HepG2 (cell line): ENCODE data around the gene CCND2. TPM values are rescaled to one million over a fixed set of nuclear protein-coding genes. Genes with fewer than 3 reads are reported as not detected.

Experiments
- ATAC-seq: fragments of 200-7000 bp; cut with Tn5 transposase; 3 replicates; pipeline ENCODE4 v1.9.1; 2020; ENCODE audit warnings: mild to moderate bottlenecking, moderate library complexity
- BruUV-seq: library from RNA; stranded (reverse); fragments of 400-500 nt; replicated peaks from 2 replicates; lab custom pipeline; 2021; lab: Mats Ljungman, UMichigan
- CTCF ChIA-PET: fragments of 300-600 bp; formaldehyde crosslinking; extraction: SDS; loops from one replicate; lab custom pipeline; 2021; ENCODE audit warnings: low total read pairs, inconsistent platforms, low intra/inter-chr PET ratio; lab: Yijun Ruan, JAX
- POLR2A ChIA-PET: fragments of 350-600 bp; sonication (Branson Sonifier 250); formaldehyde crosslinking; loops from one replicate; lab custom pipeline; 2020; ENCODE audit warnings: antibody characterized with exemption, inconsistent platforms; lab: Yijun Ruan, JAX
- DNase-seq: peaks from one replicate; pipeline ENCODE4 v3.0.0-alpha.2; 2015; ENCODE audit warnings: low spot score
- FAIRE-seq: peaks from 3 replicates; lab custom pipeline; 2011; peaks lifted over from hg19 to GRCh38; lab: Jason Lieb, UNC
- H2AFZ ChIP-seq: one replicate; pipeline ENCODE4 v1.6.1; 2011; ENCODE audit warnings: low read length, inconsistent platforms
- H3K27ac ChIP-seq: fragments of 300-600 bp; 3 replicates; pipeline ENCODE4 v1.8.0; 2011; ENCODE audit warnings: mixed run types, mild to moderate bottlenecking, mixed read lengths, low read length, inconsistent platforms; ENCODE audit not compliant: insufficient read depth; ENCODE audit errors: extremely low read length
- H3K27me3 ChIP-seq, 2 experiments: fragments of 200-600 bp in 1 of 2; 2 replicates in 1 of 2; 3 replicates in 1 of 2; pipeline versions ENCODE4 v1.6.0 to v1.8.0; 2011; ENCODE audit warnings: low read length in 2 of 2, mild to moderate bottlenecking in 2 of 2, moderate library complexity in 2 of 2, inconsistent platforms in 1 of 2; ENCODE audit not compliant: insufficient read depth in 2 of 2, control insufficient read depth in 1 of 2
- H3K36me3 ChIP-seq, 2 experiments: fragments of 200-600 bp in 1 of 2; replicated peaks in 1 of 2; 2 replicates in 1 of 2; 3 replicates in 1 of 2; pipeline versions ENCODE4 v1.5.1 to v1.8.0; 2011; ENCODE audit warnings: low read length in 2 of 2, inconsistent platforms in 1 of 2; ENCODE audit not compliant: insufficient read depth in 2 of 2, control insufficient read depth in 1 of 2
- H3K4me1 ChIP-seq: 2 replicates; pipeline ENCODE4 v1.5.1; 2012; ENCODE audit warnings: low read length, inconsistent platforms; ENCODE audit not compliant: insufficient read depth
- H3K4me2 ChIP-seq: 2 replicates; pipeline ENCODE4 v1.6.0; 2011; ENCODE audit warnings: low read depth, low read length, inconsistent platforms
- H3K4me3 ChIP-seq, 3 experiments: fragments of 200-600 bp in 1 of 3; sonication (generic), shearing (Covaris generic) in 1 of 3; replicated peaks in 1 of 3; 2 replicates each; pipeline ENCODE4 v1.5.1; 2011 to 2016; ENCODE audit warnings: low read length in 3 of 3, inconsistent platforms in 2 of 3, low read depth in 2 of 3, mild to moderate bottlenecking in 2 of 3, control low read depth in 1 of 3, mixed read lengths in 1 of 3; ENCODE audit not compliant: insufficient read depth in 1 of 3
- H3K79me2 ChIP-seq: one replicate; pipeline ENCODE4 v1.6.1; 2011; ENCODE audit warnings: low read length, inconsistent platforms; ENCODE audit not compliant: insufficient read depth
- H3K9ac ChIP-seq: 2 replicates; pipeline ENCODE4 v1.6.0; 2011; ENCODE audit warnings: mild to moderate bottlenecking, low read depth, low read length, inconsistent platforms; ENCODE audit not compliant: insufficient read depth
- H3K9me3 ChIP-seq: 2 replicates; pipeline ENCODE4 v1.5.1; 2012; ENCODE audit warnings: mild to moderate bottlenecking, low read length
- H4K20me1 ChIP-seq: 2 replicates; pipeline ENCODE4 v1.6.0; 2011; ENCODE audit warnings: inconsistent platforms, mild to moderate bottlenecking, low read length, moderate library complexity; ENCODE audit not compliant: insufficient read depth
- ADNP ChIP-seq: sonication (generic); formaldehyde crosslinking; IDR thresholded peaks from 2 replicates; pipeline ENCODE4 v1.4.0; 2020; ENCODE audit warnings: missing genetic modification reagents
- ATF6 ChIP-seq: sonication (generic); formaldehyde crosslinking; conservative IDR thresholded peaks from 2 replicates; pipeline ENCODE4 v1.4.0; 2020; ENCODE audit warnings: missing genetic modification reagents
- HBP1 ChIP-seq: IDR thresholded peaks from 2 replicates; pipeline ENCODE4 v1.6.1; 2016; ENCODE audit warnings: low read depth, control low read depth
- NR2F6 ChIP-seq, 2 experiments: IDR thresholded peaks; 2 replicates each; pipeline ENCODE4 v1.6.1; 2016; ENCODE audit warnings: antibody characterized with exemption in 1 of 2, mild to moderate bottlenecking in 1 of 2
- TCF7 ChIP-seq: sonication (generic); IDR thresholded peaks from 2 replicates; pipeline ENCODE4 v1.6.1; 2016; ENCODE audit warnings: antibody characterized with exemption, low read depth
- ZNF343 ChIP-seq: sonication (generic); formaldehyde crosslinking; IDR thresholded peaks from 2 replicates; pipeline ENCODE4 v1.4.0; 2020; ENCODE audit warnings: mild to moderate bottlenecking, missing genetic modification reagents
- ZNF496 ChIP-seq: sonication (generic); formaldehyde crosslinking; IDR thresholded peaks from 2 replicates; pipeline ENCODE4 v1.8.1; 2023; ENCODE audit warnings: mild to moderate bottlenecking, moderate library complexity, missing genetic modification reagents; ENCODE audit not compliant: insufficient replicate concordance
- ZNF652 ChIP-seq: IDR thresholded peaks from 2 replicates; pipeline ENCODE4 v1.6.1; 2016; ENCODE audit warnings: low read depth, borderline replicate concordance
- WGBS: methylation state at CpG from one replicate; pipeline ENCODE4 v1.1.6; 2017; ENCODE audit warnings: low lambda C conversion rate; 5-methylcytosine and 5-hydroxymethylcytosine counted together
- in situ Hi-C: cut with HindIII; loops from 2 replicates; pipeline ENCODE4 v1.10.0; 2017; ENCODE audit warnings: low pct_unique_long_range_greater_than_20kb; ENCODE audit not compliant: extremely low pct_ligation_motif_present
- intact Hi-C: fragments of 100-400 bp; cut with micrococcal nuclease; formaldehyde crosslinking; loops from one replicate; pipeline ENCODE4 v1.10.0; 2022; ENCODE audit not compliant: unreplicated experiment
- polyA plus RNA-seq, 8 experiments: library from polyadenylated mRNA; depleted of rRNA in 3 of 8; stranded (reverse) in 7 of 8; unstranded in 1 of 8; fragments of >200 nt; fragmentation: Illumina TruSeq in 4 of 8; extraction: Trizol in 4 of 8; gene quantifications; 2 replicates each; pipeline versions ENCODE4 v1.2.1 to v1.2.3, GENCODE V29; 2011 to 2016; ENCODE audit warnings: low read depth in 4 of 8, missing spikeins in 1 of 8, mixed read lengths in 1 of 8; ENCODE audit not compliant: insufficient read depth in 1 of 8
- total RNA-seq, 5 experiments: library from RNA; depleted of rRNA; stranded (reverse); fragments of >200 nt; fragmentation: Illumina TruSeq; extraction: Trizol; gene quantifications; 2 replicates each; pipeline ENCODE4 v1.2.3, GENCODE V29; 2016; ENCODE audit warnings: low read depth in 1 of 5

CCND2 gene
- total and polyA plus RNA-seq, 2 of the 13 experiments (the other 11 are each of a cell fraction or from before 2014, with no cell fraction given), result 0.61 to 1.4 TPM

- TF ChIP-seq HBP1 (CRISPR knock-in tag) (no peak), ZNF343 (CRISPR knock-in tag) (no peak), ZNF496 (CRISPR knock-in tag) (no peak), ADNP (CRISPR knock-in tag) (no peak), TCF7 (no peak)
- TF ChIP-seq, all 625 proteins: peak for 16
These were observed 29.3 kb downstream of the CCND2 start (continued) for GRCh38 chr12:4302881-4303280.

- DNase-seq (no peak), FAIRE-seq (no peak), ATAC-seq (no peak)
- H2AFZ ChIP-seq, result no peak overlapping the region
- whole genome bisulfite sequencing, result no CpG with 5 or more reads among the region's 3 CpGs
- ChIA-PET CTCF (no interaction called here), POLR2A (no interaction called here)
- H3K4me3 ChIP-seq, result no peak overlapping the region
- in situ Hi-C loops, result loop anchor here (10.0 kb wide), 2 partner anchors 111 to 231 kb away; partner anchors contain the start of gene RAD51AP1
- peaks cover 53% of the 10 kb centered on the region for H3K4me1 ChIP-seq
- H3K79me2 ChIP-seq, result no peaks in the 10 kb centered on the region
- H3K9ac ChIP-seq, result no peak overlapping the region
- H3K27me3 ChIP-seq, result peaks cover 0 to 20% of the 10 kb centered on the region in 2 experiments; a peak in 3 of 5 replicates
- intact Hi-C loops, result no loop called here
- no peak overlapping the region for H3K4me2 ChIP-seq
- no TSS peak for BruUV-seq
- H3K36me3 ChIP-seq, result no peaks in the 10 kb centered on the region
- no peak for TF ChIP-seq NR2F6 (IDR thresholded peaks at IDR 0.05)
- TF ChIP-seq NR2F6 (CRISPR knock-in tag; IDR thresholded peaks at IDR 0.05), result no peak
- no peak for TF ChIP-seq ZNF652
- no peak for TF ChIP-seq ATF6
- no peaks in the 10 kb centered on the region for H3K9me3 ChIP-seq
- no peaks in the 10 kb centered on the region for H4K20me1 ChIP-seq
- no peak overlapping the region for H3K27ac ChIP-seq
These were observed 30.2 kb downstream of the CCND2 start for GRCh38 chr12:4303750-4304149.
